ENCODE measurements around the gene CARMIL1. TPM values are rescaled to one million over a fixed set of nuclear protein-coding genes. Genes with fewer than 3 reads are reported as not detected.

The CARMIL1 gene
- total and polyA plus RNA-seq, 2 of the 8 experiments (the other 6 are each of a cell fraction or from before 2014, with no cell fraction given), result 20.3 to 40.4 TPM

DNA sequence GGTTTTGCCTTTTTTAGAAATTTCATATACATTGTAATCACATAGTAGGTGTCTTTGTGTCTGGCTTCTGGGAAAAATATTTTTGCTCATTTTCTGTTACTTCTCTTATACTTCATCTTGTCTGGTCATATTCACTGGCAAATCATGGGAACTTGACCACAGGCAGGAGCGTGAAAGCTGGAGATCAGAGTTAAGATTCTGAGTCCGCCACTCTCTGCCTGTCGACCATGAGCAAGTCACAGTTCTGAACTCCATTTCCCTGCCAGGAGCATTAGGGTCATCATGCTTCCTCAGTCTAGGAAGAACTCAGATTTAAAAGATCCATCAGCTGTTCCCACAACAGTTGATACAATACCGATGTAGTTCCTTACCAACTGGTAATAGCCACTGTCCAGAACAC lies 360.5 kb downstream of the CARMIL1 start:
- H3K56ac ChIP-seq (replicated peaks; ENCODE audit: insufficient read length, low read depth, low read length), result no peak overlapping the region
- no peaks in the 10 kb centered on the region; a peak in 1 of 7 replicates for H3K4me1 ChIP-seq (replicated peaks in 1 of 4; ENCODE audit: control insufficient read depth in 3 of 4, insufficient read depth in 4 of 4, low read length in 3 of 4)
- FAIRE-seq (no peak), DNase-seq (ENCODE audit: low read depth in 1 of 2, low spot score in 2 of 2) (no peak)
- H3K4me3 ChIP-seq (ENCODE audit: extremely low read depth in 1 of 4, insufficient read depth in 2 of 4, low read depth in 3 of 4, low read length in 4 of 4), result no peak overlapping the region
- H3K23me2 ChIP-seq (ENCODE audit: low read depth, low read length), result no peaks in the 10 kb centered on the region
- H3K23ac ChIP-seq (ENCODE audit: insufficient read length), result no peak overlapping the region
- no peak overlapping the region for H2AFZ ChIP-seq (ENCODE audit: low read length)
- H2BK5ac ChIP-seq (ENCODE audit: low read depth, low read length), result no peak overlapping the region
- TF ChIP-seq SP1 (IDR thresholded peaks at IDR 0.05; ENCODE audit: low read depth, low read length) (no peak), SIN3A (conservative IDR thresholded peaks at IDR 0.05 in 1 of 2, IDR thresholded peaks at IDR 0.05 in 1 of 2; ENCODE audit: low read depth in 1 of 2, low read length in 2 of 2) (no peak), BACH1 (IDR thresholded peaks at IDR 0.05; ENCODE audit: low read length) (no peak), JUND (IDR thresholded peaks at IDR 0.05; ENCODE audit: low read length) (no peak), ATF3 (IDR thresholded peaks at IDR 0.05; ENCODE audit: insufficient read depth, low read depth, low read length) (no peak), SIX5 (IDR thresholded peaks at IDR 0.05; ENCODE audit: low read depth, low read length) (no peak), SIRT6 (IDR thresholded peaks at IDR 0.05; ENCODE audit: low read length) (no peak), GABPA (IDR thresholded peaks at IDR 0.05; ENCODE audit: borderline replicate concordance, insufficient read depth, low read length) (no peak), NANOG (IDR thresholded peaks at IDR 0.05; ENCODE audit: insufficient read depth, low read depth, low read length, poor library complexity, severe bottlenecking) (no peak)
- no peak overlapping the region for H2BK15ac ChIP-seq (ENCODE audit: low read length)
- H3K79me2 ChIP-seq (ENCODE audit: control insufficient read depth in 1 of 2, insufficient read depth in 2 of 2, low read length in 2 of 2), result no peaks in the 10 kb centered on the region
- no peak overlapping the region for H2BK120ac ChIP-seq (replicated peaks; ENCODE audit: low read depth, low read length)
- H3K79me1 ChIP-seq (ENCODE audit: low read depth, low read length), result no peaks in the 10 kb centered on the region
- CTCF ChIA-PET (ENCODE audit: partially characterized antibody), result interaction anchor here (1.2 to 2.1 kb wide), 2 partner anchors 17 to 30 kb away, joined by 3 to 10 read pairs; no protein-coding TSS in a partner anchor
- no peak overlapping the region for H2BK12ac ChIP-seq (ENCODE audit: low read depth, low read length)
- H4K91ac ChIP-seq (replicated peaks; ENCODE audit: insufficient read length, low read length), result no peak overlapping the region
- no peak overlapping the region for H3K18ac ChIP-seq (ENCODE audit: extremely low read depth, low read length)
- no peak overlapping the region for H2BK20ac ChIP-seq (ENCODE audit: low read length)
- H3K27ac ChIP-seq (ENCODE audit: low read depth, low read length), result no peak overlapping the region
- H4K20me1 ChIP-seq (replicated peaks in 1 of 2; ENCODE audit: control insufficient read depth in 1 of 2, insufficient read depth in 2 of 2, low read length in 2 of 2), result no peaks in the 10 kb centered on the region
- H3K27me3 ChIP-seq (replicated peaks in 1 of 4; ENCODE audit: control insufficient read depth in 3 of 4, extremely low read depth in 1 of 4, insufficient read depth in 3 of 4, low read length in 3 of 4), result peaks cover 0 to 2% (median 0%) of the 10 kb centered on the region in 4 experiments; a peak in 1 of 7 replicates
- no peak overlapping the region for H2AK5ac ChIP-seq (ENCODE audit: low read depth, low read length)
- H3K36me3 ChIP-seq (ENCODE audit: control insufficient read depth in 2 of 4, insufficient read depth in 4 of 4, low read length in 3 of 4), result no peaks in the 10 kb centered on the region
- H4K8ac ChIP-seq (ENCODE audit: extremely low read depth, insufficient read depth, low read length), result no peak overlapping the region
- H3K14ac ChIP-seq (ENCODE audit: insufficient read length), result no peak overlapping the region
- no peak overlapping the region for H3K4me2 ChIP-seq (ENCODE audit: insufficient read depth in 1 of 2, low read depth in 2 of 2, low read length in 2 of 2)
- H4K5ac ChIP-seq (ENCODE audit: insufficient read length, low read depth, low read length), result no peak overlapping the region
- POLR2A ChIA-PET (ENCODE audit: partially characterized antibody), result no interaction called here
- no peaks in the 10 kb centered on the region for H3K9me3 ChIP-seq (ENCODE audit: insufficient read depth in 2 of 2, low read depth in 1 of 2, low read length in 1 of 2)
- 84% methylated on average over 4 of the region's 4 CpGs; no CpG with 5 or more reads in 1 of the 2 experiments for WGBS, 2 experiments (ENCODE audit: extremely low coverage in 1 of 2, insufficient coverage in 1 of 2, insufficient read length in 1 of 2, insufficient replicate concordance in 2 of 2, low coverage in 1 of 2, low lambda C conversion rate in 2 of 2, missing lambda C conversion rate in 1 of 2)
- no peak overlapping the region for H3K4ac ChIP-seq (replicated peaks; ENCODE audit: insufficient read length, low read depth, low read length)
- H3K9ac ChIP-seq (replicated peaks in 1 of 4; ENCODE audit: extremely low read depth in 1 of 4, low read depth in 3 of 4, low read length in 3 of 4), result no peak overlapping the region

Measured in H1 (cell line).